Osteoblast (primary cell): Measurements from ENCODE around the gene DPP6. TPM values are rescaled to one million over a fixed set of nuclear protein-coding genes. Genes with fewer than 3 reads are reported as not detected.

Source experiments
- DNase-seq: peaks from one replicate; pipeline ENCODE4 v3.0.0; 2011; ENCODE audit warnings: low spot score, mixed read lengths; ENCODE audit not compliant: insufficient read length; ENCODE audit errors: missing footprints
- H2AFZ ChIP-seq: 2 replicates; pipeline ENCODE4 v1.6.0; 2011; ENCODE audit warnings: mild to moderate bottlenecking, low read length
- H3K27ac ChIP-seq: 2 replicates; pipeline ENCODE4 v1.5.1; 2011; ENCODE audit warnings: mild to moderate bottlenecking, low read depth, low read length, moderate library complexity
- H3K27me3 ChIP-seq: 2 replicates; pipeline ENCODE4 v1.6.0; 2012; ENCODE audit warnings: mild to moderate bottlenecking, control low read depth, inconsistent platforms, low read length, moderate library complexity; ENCODE audit not compliant: insufficient read depth
- H3K36me3 ChIP-seq: 2 replicates; pipeline ENCODE4 v1.5.1; 2011; ENCODE audit warnings: mild to moderate bottlenecking, low read length, control low read depth, moderate library complexity; ENCODE audit not compliant: insufficient read depth
- H3K4me1 ChIP-seq: 2 replicates; pipeline ENCODE4 v1.5.1; 2011; ENCODE audit warnings: mild to moderate bottlenecking, low read length, control low read depth, moderate library complexity; ENCODE audit not compliant: insufficient read depth
- H3K4me2 ChIP-seq: 2 replicates; pipeline ENCODE4 v1.6.0; 2011; ENCODE audit warnings: mild to moderate bottlenecking, low read length; ENCODE audit not compliant: insufficient read depth
- H3K4me3 ChIP-seq: fragments of 200-600 bp; sonication (generic); 3 replicates; pipeline ENCODE4 v1.5.1; 2012; ENCODE audit warnings: mild to moderate bottlenecking, low read length, inconsistent platforms; ENCODE audit not compliant: insufficient read depth
- H3K79me2 ChIP-seq: 2 replicates; pipeline ENCODE4 v1.6.0; 2012; ENCODE audit warnings: mild to moderate bottlenecking, low read length, control low read depth, inconsistent platforms; ENCODE audit not compliant: insufficient read depth
- H3K9me3 ChIP-seq: 2 replicates; pipeline ENCODE4 v1.5.1; 2011; ENCODE audit warnings: low read depth, low read length, control low read depth
- H4K20me1 ChIP-seq: 2 replicates; pipeline ENCODE4 v1.6.0; 2012; ENCODE audit warnings: mild to moderate bottlenecking, low read length, control low read depth; ENCODE audit not compliant: insufficient read depth
- CTCF ChIP-seq: IDR thresholded peaks from 2 replicates; pipeline ENCODE4 v1.5.1; 2011; ENCODE audit warnings: mild to moderate bottlenecking, low read depth, low read length, moderate library complexity; ENCODE audit errors: extremely low read depth
- total RNA-seq: library from RNA; depleted of rRNA; stranded (reverse); fragments of >200 nt; gene quantifications from 2 replicates; pipeline ENCODE4 v1.2.3, GENCODE V29; 2012

The DPP6 gene
- total RNA-seq, 1 donor, result not detected

GRCh38 chr7:154840086-154840485, 787.9 kb downstream of the DPP6 start:
- Histone ChIP-seq H3K4me1 (no peaks in the 10 kb centered on the region), H3K4me3 (no peak overlapping the region), H3K9me3 (peaks cover 5% of the 10 kb centered on the region), H3K79me2 (no peaks in the 10 kb centered on the region), H3K27ac (no peak overlapping the region), H3K4me2 (no peak overlapping the region), H3K36me3 (no peaks in the 10 kb centered on the region), H3K27me3 (no peaks in the 10 kb centered on the region), H2AFZ (no peak overlapping the region), H4K20me1 (no peaks in the 10 kb centered on the region)
- DNase-seq, result no peak
- no peak for TF ChIP-seq CTCF

GRCh38 chr7:154841731-154842331, 789.6 kb downstream of the DPP6 start:
- H3K36me3 ChIP-seq, result no peaks in the 10 kb centered on the region
- H3K4me3 ChIP-seq, result no peak overlapping the region
- no peak overlapping the region for H2AFZ ChIP-seq
- TF ChIP-seq CTCF, result no peak
- H3K4me1 ChIP-seq, result no peaks in the 10 kb centered on the region
- no peaks in the 10 kb centered on the region for H4K20me1 ChIP-seq
- H3K27ac ChIP-seq, result no peak overlapping the region
- H3K4me2 ChIP-seq, result no peak overlapping the region
- no peak for DNase-seq
- no peaks in the 10 kb centered on the region for H3K27me3 ChIP-seq
- H3K9me3 ChIP-seq, result peaks cover 5% of the 10 kb centered on the region
- H3K79me2 ChIP-seq, result no peaks in the 10 kb centered on the region

- Histone ChIP-seq H2AFZ (no peak overlapping the region), H3K79me2 (no peaks in the 10 kb centered on the region), H3K4me1 (no peaks in the 10 kb centered on the region), H3K27ac (no peak overlapping the region), H4K20me1 (no peaks in the 10 kb centered on the region), H3K9me3 (no peaks in the 10 kb centered on the region), H3K36me3 (no peaks in the 10 kb centered on the region), H3K27me3 (no peaks in the 10 kb centered on the region), H3K4me2 (no peak overlapping the region), H3K4me3 (no peak overlapping the region)
- no peak for TF ChIP-seq CTCF
- no peak for DNase-seq
These were observed 790.4 kb downstream of the DPP6 start for GRCh38 chr7:154842591-154842990.

- Histone ChIP-seq H4K20me1 (no peaks in the 10 kb centered on the region), H3K4me3 (no peak overlapping the region), H3K4me2 (no peak overlapping the region), H3K4me1 (no peaks in the 10 kb centered on the region), H3K79me2 (no peaks in the 10 kb centered on the region), H3K27ac (no peak overlapping the region), H3K27me3 (no peaks in the 10 kb centered on the region), H3K36me3 (no peaks in the 10 kb centered on the region), H2AFZ (no peak overlapping the region), H3K9me3 (no peaks in the 10 kb centered on the region)
- no peak for DNase-seq
- TF ChIP-seq CTCF, result no peak
These were observed 791.6 kb downstream of the DPP6 start for GRCh38 chr7:154843670-154844237.
